ENCODE measurements around the gene ANO4.

Gene ANO4

GRCh38 chr12:100794441-100795173, at the start of gene ANO4:
TSS of gene ANO4 (plus strand) at chr12:100794776. CDS start at chr12:100901786, 107,010 bp downstream.
- DNase-seq: no peak

- no peak for DNase-seq
These were observed 49.1 kb upstream of the ANO4 start for GRCh38 chr12:100745378-100746071.

- DNase-seq: no peak
These were observed 41.7 kb upstream of the ANO4 start for GRCh38 chr12:100752841-100753240.

DNA sequence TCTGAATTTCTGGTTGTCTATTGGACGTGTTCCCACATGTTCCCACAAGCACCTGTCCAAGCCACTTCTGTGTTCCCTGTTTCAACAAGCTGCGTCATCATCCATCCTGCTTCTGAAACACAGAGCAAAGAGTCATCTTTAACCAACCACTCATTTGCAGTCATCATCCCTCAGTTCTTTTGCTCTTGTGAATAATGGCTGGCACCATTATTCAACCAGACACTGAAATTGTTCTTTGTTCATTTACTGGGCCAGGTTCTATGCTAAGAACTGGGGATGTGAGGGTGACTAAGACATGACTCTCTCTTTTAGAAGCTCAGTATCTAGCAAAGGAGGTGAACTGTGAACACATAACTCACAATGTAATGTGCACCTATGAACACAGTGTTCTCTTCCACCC, 40.7 kb upstream of the ANO4 start:
- DNase-seq: no peak

DNA sequence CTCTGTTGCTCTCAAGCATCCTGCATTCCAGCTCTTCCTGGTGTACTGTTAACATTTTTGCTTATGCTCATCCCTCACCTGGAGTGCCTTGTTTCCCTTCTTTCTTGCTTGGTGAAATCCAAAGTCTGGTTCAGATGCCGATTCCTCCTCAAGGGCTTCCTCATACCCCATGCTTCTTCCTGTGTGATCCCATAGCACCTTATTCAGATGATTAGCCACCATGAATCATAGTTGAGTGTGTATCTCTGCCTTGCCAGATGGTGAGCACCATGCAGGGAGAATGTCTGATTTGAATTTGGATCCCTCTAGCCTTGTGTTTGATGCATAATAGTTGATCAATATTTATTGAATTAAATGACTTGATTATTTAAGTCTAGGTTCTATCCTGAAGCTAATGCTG, 39.4 kb upstream of the ANO4 start:
- no peak for DNase-seq

DNA sequence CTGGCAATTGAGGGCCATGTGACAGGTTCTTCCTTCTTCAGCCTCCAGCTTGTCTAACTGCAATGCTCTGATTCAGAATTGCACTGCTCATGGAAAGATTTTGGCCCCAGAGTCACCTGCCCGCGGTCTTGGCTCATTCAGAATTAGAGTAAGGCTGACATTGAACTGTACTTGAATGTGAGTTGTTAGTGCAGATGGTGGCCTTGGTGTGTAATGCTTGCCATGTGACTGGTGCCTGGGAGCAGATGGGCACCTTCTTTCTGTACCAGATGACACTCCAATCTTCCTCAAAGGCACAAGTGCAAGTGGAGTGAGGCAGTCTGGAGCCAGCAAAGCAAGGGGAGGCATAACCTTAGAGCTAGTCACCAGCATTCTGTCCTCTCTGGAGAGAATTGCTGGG, 36.5 kb upstream of the ANO4 start:
- no peak for DNase-seq

DNA sequence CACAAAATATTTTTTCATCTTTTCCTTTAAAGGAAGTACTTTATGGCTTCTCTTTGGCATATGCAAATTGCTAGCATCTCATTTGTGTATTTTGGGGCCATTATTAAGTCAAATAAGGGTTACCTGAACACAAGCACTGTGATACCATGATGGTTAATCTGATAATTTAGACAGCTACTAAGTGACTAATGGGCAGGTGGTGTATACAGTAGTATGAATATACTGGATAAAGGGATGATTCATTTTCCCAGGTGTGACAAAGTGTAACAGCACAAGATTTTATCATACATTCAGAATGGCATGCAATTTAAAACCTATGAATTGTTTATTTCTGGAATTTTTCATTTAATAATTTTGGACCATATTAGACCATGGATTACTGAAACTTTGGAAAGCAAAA, 27.2 kb upstream of the ANO4 start:
- DNase-seq: no peak

DNA sequence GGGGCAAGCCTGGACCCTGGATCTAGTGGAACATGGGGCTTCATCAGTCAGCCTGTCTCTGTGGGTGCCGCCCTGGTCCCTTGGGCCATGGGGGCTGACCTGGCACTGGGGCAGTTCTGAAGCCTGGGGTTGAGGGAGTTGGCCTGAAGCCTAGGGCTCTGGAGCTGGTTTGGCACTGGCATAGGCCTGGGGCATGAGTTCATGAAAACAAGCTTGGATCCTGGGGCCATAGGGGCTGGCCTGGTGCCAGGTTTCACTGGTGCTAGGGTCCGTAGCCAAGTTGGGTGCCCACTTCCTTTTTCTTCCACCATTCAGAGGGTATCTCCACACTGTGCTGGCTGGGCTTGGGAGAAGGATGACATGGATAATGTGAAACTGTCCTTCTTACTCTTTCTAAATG, 26.6 kb upstream of the ANO4 start:
- DNase-seq: no peak

GRCh38 chr12:100778967-100779590, 15.5 kb upstream of the ANO4 start:
- no peak for DNase-seq

DNA sequence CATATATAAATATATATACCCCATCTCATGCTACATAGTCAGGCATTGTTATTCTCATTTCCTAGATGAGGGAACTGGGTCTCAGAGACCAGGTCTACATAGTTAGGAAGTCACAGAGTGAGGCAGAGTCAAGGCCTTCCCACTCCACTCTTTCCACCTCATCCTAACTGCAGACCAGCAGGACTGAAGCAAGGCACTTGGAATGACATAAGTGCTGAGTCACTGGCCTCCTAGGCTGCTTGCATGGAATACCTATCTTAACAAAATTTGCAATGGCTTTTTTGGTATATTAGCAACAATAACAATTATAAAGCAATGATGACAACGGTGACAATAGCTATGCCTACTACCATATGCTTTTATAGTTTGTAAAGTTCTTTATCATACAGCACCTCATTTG, 5.4 kb upstream of the ANO4 start:
- DNase-seq: no peak

GRCh38 chr12:100789975-100790374, 4.6 kb upstream of the ANO4 start:
- DNase-seq: no peak

- DNase-seq: no peak
These were observed 4.0 kb upstream of the ANO4 start for GRCh38 chr12:100790552-100790951.

GRCh38 chr12:100793182-100793581, 1.4 kb upstream of the ANO4 start:
- DNase-seq: no peak

GRCh38 chr12:100795174-100795799, 711 bp downstream of the ANO4 start:
- DNase-seq: no peak

- DNase-seq: no peak
These were observed 1.2 kb downstream of the ANO4 start for GRCh38 chr12:100795800-100796179.

GRCh38 chr12:100796621-100797020, 2.0 kb downstream of the ANO4 start:
- DNase-seq: no peak

- DNase-seq: no peak
These were observed 2.7 kb downstream of the ANO4 start for GRCh38 chr12:100797246-100797645.

GRCh38 chr12:100797786-100798185, 3.2 kb downstream of the ANO4 start:
- DNase-seq: no peak

DNA sequence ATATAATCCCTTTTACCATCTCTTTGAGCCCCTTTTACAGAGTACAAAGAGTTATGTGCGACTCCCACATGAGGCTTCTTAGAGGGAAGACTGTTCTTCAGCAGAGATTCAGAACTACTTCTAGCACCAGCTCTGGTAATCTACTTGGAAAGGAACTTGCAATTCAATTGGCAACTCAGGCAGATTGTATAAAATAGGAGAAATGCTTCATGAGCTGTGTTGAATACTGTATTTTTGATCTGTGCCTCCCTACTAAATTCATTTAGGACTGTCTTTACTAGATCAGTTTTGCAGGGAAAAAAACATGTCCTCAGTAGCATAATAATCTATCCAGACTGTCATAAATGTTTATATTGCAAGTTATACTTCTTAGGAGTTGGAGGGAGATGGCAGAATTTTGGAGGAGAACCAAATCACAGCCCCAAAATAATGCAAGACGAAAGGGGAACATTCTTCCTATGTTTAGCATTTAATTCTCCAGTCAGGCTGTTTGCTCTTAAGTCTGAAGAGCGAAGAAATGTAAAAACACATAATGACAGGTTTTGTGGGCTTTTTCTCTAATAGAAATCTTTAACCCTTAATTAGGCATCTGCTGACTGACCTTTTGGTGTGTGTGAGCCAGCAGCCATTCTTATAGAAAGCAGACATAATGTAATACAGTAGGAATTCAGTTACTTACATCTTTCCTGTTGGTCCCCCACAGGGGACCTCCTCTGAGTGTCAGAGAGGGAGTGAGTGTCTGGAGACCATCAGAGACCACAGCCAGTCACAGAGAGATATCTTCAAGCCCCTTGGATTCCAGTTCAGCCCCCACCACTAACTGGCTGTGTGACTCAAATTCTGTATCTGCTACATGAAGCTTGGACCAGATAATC, 3.9 kb downstream of the ANO4 start:
- no peak for DNase-seq

DNA sequence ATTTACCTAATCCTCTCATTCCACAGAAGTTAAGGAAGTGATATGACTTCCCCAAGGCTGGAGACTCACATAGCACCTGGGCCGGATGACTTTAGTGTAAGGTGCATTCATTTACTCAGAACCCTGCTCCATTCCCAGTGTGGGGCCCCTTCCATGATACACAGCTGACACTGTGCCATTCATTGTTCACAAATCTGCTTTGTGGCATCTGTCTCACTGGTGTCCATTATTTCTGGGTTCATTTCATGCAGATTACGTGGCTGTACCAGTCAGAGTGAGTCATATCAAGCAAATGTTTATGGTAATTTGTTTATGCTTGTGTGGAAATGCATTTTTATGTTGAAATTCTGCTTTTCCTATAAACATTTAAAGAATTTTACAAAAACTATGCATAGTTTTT, 5.2 kb downstream of the ANO4 start:
- DNase-seq: no peak

DNA sequence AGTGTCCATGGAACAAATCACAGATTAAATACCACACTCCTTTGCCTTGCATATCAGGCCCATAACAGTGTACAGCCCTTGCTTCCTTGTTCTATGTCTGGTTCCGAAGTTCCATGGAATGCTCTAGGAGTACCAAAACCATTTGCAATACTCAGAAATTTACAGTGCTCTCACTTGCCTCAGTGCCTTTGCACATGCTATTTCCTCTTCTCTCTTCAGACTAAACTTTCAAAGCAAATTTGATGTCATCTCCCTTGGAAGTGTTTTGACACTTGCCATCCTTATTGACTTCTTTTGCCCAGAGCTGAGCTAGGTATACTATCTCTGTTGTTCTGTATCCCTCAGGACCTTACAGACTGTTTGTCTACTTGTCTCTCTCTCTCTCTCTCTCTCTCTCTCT, 6.1 kb downstream of the ANO4 start:
- no peak for DNase-seq

DNA sequence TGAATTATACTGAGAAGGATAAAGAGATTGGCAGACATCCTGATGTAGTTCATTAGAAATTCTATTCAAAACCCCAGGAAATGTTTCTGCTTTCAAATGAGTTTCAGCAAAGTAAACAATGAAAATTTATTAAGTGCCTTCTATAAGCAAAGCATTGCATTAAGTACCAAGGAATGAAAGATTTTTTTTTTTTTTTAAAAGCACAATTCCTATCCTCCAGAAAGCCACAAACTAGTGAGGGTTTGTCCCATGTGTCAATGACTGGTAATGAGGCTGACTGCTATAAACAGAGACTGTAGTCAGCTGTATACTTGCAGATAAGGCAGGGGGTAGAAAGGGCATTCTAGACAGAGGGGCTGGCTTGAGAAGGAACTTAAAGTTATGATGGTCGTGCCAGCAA, 6.7 kb downstream of the ANO4 start:
- DNase-seq: no peak

GRCh38 chr12:100808777-100809176, 14.2 kb downstream of the ANO4 start:
- no peak for DNase-seq

Measured in activated CD4-positive, alpha-beta T cell treated with anti-CD3 and anti-CD28 coated beads for 48 hours (primary cell).